Measurements from ENCODE around the gene RNF227.

DNA sequence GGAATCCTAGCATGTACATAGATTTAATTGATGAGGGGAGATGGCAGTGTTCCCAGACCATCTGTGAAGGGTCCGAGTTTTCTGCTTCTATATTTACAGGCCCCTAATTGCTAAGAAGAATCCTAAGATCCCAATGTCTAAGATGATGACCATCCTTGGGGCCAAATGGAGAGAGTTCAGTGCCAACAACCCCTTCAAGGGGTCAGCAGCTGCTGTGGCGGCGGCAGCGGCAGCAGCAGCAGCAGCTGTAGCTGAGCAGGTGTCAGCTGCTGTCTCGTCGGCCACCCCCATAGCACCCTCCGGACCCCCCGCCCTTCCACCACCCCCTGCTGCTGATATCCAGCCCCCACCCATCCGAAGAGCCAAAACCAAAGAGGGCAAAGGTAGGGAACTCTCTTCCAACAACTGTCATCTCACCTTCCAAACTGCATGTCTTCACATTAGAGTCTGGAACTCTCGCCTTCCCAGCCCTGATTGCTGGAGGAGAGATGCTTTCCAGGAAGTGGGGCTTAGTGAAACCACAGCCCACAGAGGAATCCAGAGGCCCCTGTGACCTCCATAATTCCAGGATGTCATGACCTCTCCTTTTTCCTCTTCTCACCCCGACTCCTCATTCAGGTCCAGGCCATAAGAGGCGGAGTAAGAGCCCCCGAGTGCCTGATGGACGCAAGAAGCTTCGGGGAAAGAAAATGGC lies 22.8 kb downstream of the RNF227 start:
- TF ChIP-seq POLR2AphosphoS5 (IDR thresholded peaks at IDR 0.05; ENCODE audit: low read depth, low read length) (no peak), TAF1 (IDR thresholded peaks at IDR 0.05; ENCODE audit: borderline replicate concordance, insufficient read depth, low read length) (no peak)
- TF ChIP-seq, protein P1, sequence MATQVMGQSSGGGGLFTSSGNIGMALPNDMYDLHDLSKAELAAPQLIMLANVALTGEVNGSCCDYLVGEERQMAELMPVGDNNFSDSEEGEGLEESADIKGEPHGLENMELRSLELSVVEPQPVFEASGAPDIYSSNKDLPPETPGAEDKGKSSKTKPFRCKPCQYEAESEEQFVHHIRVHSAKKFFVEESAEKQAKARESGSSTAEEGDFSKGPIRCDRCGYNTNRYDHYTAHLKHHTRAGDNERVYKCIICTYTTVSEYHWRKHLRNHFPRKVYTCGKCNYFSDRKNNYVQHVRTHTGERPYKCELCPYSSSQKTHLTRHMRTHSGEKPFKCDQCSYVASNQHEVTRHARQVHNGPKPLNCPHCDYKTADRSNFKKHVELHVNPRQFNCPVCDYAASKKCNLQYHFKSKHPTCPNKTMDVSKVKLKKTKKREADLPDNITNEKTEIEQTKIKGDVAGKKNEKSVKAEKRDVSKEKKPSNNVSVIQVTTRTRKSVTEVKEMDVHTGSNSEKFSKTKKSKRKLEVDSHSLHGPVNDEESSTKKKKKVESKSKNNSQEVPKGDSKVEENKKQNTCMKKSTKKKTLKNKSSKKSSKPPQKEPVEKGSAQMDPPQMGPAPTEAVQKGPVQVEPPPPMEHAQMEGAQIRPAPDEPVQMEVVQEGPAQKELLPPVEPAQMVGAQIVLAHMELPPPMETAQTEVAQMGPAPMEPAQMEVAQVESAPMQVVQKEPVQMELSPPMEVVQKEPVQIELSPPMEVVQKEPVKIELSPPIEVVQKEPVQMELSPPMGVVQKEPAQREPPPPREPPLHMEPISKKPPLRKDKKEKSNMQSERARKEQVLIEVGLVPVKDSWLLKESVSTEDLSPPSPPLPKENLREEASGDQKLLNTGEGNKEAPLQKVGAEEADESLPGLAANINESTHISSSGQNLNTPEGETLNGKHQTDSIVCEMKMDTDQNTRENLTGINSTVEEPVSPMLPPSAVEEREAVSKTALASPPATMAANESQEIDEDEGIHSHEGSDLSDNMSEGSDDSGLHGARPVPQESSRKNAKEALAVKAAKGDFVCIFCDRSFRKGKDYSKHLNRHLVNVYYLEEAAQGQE (IDR thresholded peaks at IDR 0.05; ENCODE audit: insufficient read depth in 1 of 2, low read depth in 2 of 2, low read length in 2 of 2) = no peak
